HepG2 (cell line): Measurements from ENCODE around the gene SAPCD1.

Experiments
- CBX2 ChIP-seq, 2 experiments: fragments of 200-600 bp in 1 of 2; sonication (generic); formaldehyde crosslinking in 1 of 2; IDR thresholded peaks; 2 replicates each; pipeline versions ENCODE4 v1.7.0 to v1.8.1; 2018 to 2022; ENCODE audit warnings: low read depth in 2 of 2, low read length in 1 of 2, mild to moderate bottlenecking in 1 of 2, missing genetic modification reagents in 1 of 2
- ZNF292 ChIP-seq: sonication (generic); formaldehyde crosslinking; IDR thresholded peaks from 2 replicates; pipeline ENCODE4 v1.8.1; 2022; ENCODE audit warnings: mild to moderate bottlenecking, low read depth, missing genetic modification reagents, borderline replicate concordance
- TF ChIP-seq, protein P1 (sequence below): sonication (generic); formaldehyde crosslinking; IDR thresholded peaks from 2 replicates; pipeline ENCODE4 v1.5.0; 2020; ENCODE audit warnings: mild to moderate bottlenecking, missing genetic modification reagents, moderate library complexity

DNA sequence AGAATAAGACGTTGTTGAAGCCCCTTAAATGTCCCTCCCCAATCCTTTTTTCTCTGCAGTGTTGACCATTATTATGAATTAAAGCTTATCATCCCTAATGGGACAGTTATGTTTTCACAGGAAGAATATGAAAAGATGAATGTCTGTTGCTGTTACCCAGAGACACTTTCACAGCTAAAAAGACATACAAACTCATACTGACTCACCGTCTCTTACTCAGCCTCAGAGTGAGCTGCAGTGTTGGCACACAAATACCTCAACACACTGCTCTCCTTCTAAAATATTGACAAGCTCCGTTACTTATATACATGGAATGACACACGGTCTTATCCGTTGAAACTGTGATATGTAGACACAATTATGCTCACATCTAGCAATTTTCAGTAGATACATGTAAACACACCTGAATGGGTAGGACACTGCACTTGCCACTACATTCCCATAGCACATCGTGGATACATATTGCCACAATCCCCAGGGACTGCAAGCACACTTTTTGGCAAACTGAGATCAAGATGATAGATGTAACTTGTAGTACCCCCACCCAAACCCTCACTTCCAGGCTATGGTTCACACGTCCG is 9.6 kb upstream of the SAPCD1 start:
- TF ChIP-seq, protein P1, sequence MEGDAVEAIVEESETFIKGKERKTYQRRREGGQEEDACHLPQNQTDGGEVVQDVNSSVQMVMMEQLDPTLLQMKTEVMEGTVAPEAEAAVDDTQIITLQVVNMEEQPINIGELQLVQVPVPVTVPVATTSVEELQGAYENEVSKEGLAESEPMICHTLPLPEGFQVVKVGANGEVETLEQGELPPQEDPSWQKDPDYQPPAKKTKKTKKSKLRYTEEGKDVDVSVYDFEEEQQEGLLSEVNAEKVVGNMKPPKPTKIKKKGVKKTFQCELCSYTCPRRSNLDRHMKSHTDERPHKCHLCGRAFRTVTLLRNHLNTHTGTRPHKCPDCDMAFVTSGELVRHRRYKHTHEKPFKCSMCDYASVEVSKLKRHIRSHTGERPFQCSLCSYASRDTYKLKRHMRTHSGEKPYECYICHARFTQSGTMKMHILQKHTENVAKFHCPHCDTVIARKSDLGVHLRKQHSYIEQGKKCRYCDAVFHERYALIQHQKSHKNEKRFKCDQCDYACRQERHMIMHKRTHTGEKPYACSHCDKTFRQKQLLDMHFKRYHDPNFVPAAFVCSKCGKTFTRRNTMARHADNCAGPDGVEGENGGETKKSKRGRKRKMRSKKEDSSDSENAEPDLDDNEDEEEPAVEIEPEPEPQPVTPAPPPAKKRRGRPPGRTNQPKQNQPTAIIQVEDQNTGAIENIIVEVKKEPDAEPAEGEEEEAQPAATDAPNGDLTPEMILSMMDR (CRISPR knock-in tag) = no peak
- TF ChIP-seq CBX2 (IDR thresholded peaks at IDR 0.05; ENCODE audit: low read depth, low read length) = no peak
- no peak for TF ChIP-seq CBX2 (CRISPR knock-in tag; IDR thresholded peaks at IDR 0.05; ENCODE audit: low read depth)
- no peak for TF ChIP-seq ZNF292
